Epithelial cell of proximal tubule (primary cell): ENCODE measurements around the gene PRDM4. TPM values are rescaled to one million over a fixed set of nuclear protein-coding genes. Genes with fewer than 3 reads are reported as not detected.

Experiments
- DNase-seq: peaks from one replicate; pipeline ENCODE4 v3.0.0-alpha.2; 2011; ENCODE audit warnings: low read depth
- H3K4me3 ChIP-seq: 2 replicates; pipeline ENCODE4 v1.5.1; 2011; ENCODE audit warnings: low read depth, mild to moderate bottlenecking, low read length
- total RNA-seq: library from RNA; depleted of rRNA; stranded (reverse); fragments of >200 nt; gene quantifications from 2 replicates; pipeline ENCODE4 v1.2.3, GENCODE V29; 2015
- TF ChIP-seq, protein P1 (sequence below): conservative IDR thresholded peaks from 2 replicates; pipeline ENCODE4 v1.5.1; 2012; ENCODE audit warnings: low read depth, mild to moderate bottlenecking, low read length

The PRDM4 gene
- total RNA-seq, 1 donor from 2014 or later = 22.8 TPM

- no peak for DNase-seq
- TF ChIP-seq, protein P1, sequence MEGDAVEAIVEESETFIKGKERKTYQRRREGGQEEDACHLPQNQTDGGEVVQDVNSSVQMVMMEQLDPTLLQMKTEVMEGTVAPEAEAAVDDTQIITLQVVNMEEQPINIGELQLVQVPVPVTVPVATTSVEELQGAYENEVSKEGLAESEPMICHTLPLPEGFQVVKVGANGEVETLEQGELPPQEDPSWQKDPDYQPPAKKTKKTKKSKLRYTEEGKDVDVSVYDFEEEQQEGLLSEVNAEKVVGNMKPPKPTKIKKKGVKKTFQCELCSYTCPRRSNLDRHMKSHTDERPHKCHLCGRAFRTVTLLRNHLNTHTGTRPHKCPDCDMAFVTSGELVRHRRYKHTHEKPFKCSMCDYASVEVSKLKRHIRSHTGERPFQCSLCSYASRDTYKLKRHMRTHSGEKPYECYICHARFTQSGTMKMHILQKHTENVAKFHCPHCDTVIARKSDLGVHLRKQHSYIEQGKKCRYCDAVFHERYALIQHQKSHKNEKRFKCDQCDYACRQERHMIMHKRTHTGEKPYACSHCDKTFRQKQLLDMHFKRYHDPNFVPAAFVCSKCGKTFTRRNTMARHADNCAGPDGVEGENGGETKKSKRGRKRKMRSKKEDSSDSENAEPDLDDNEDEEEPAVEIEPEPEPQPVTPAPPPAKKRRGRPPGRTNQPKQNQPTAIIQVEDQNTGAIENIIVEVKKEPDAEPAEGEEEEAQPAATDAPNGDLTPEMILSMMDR = no peak
- no peak overlapping the region for H3K4me3 ChIP-seq
Measured at GRCh38 chr12:107794451-107794850, 33.5 kb upstream of the PRDM4 start.

GRCh38 chr12:107791465-107792089, 30.6 kb upstream of the PRDM4 start:
- TF ChIP-seq, protein P1 = no peak
- H3K4me3 ChIP-seq = no peak overlapping the region
- no peak for DNase-seq

- H3K4me3 ChIP-seq = no peak overlapping the region
- DNase-seq = no peak
- TF ChIP-seq, protein P1 = no peak
Measured at GRCh38 chr12:107788690-107789458, 27.9 kb upstream of the PRDM4 start.

DNA sequence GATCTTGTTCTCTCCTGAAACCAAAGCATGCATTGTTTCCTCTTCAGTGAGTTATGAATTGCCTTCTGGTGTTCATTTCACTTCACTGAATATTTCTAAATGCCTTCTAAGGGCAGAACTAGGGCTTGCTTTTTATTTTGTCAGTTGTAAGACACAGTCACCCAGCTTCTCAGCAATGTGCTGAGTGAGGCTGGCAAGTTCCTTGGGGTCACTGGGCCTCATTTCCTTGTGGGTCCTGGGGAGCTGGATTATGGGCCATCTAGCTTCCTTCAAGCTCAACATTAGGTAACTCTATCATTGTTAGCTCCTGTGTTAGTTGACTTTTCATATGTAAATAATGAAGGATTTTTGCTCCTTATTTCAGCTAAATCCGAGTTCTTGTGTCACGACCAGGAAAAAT, 27.3 kb upstream of the PRDM4 start:
- no peak overlapping the region for H3K4me3 ChIP-seq
- TF ChIP-seq, protein P1 = no peak
- no peak for DNase-seq

DNA sequence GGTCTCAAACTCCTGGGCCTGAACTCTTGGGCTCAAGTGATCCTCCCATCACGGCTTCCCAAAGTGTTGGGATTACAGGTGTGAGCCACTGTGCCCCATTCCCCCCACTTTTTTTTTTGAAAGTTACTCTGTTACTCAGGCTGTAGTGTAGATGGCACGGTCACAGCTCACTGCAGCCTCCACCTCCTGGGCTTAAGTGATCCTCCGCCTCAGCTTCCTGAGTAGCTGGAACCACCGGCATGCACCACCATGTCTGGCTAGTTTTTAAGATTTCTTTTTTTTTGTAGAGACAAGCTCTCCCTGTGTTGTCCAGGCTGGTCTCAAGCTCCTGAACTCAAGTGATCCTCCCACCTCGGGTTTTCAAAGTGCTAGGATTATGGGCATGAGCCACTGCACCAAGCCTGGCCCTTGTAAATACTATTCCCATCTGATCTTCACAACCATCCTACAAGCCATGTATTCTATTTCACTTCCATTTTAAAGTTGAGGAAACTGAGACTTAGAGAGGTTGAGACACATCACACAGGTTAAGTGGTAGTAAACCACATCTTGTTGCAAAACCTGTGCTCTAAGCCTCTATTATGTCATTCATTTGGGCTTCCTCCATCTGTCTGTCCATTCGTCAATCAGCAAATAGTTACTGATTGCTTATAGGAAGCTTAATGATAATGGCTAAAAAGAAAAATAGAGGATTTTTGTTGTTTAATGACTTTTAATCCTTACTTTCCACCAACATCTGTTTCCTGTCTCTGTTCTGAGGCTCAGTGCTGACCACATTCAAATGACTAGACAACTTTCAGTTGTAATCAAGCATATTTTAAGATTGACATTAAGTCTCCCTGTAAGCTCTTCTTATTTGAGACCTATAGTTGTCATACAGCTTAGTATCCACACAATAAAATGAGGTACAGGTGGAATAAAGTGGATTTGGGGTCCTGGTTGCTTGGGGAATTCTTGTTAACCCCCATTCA, 22.8 kb upstream of the PRDM4 start:
- no peak for DNase-seq
- no peak overlapping the region for H3K4me3 ChIP-seq
- TF ChIP-seq, protein P1 = no peak

GRCh38 chr12:107782067-107782466, 21.1 kb upstream of the PRDM4 start:
- DNase-seq = no peak
- no peak overlapping the region for H3K4me3 ChIP-seq
- TF ChIP-seq, protein P1 = no peak
